ENCODE results near the gene ADAM23.

Gene ADAM23

GRCh38 chr2:206642075-206643025 lies 199.0 kb downstream of the ADAM23 start, which contains the start of gene FAM237A:
Gene FAM237A (plus strand): TSS chr2:206642487. CDS start chr2:206644237, 1,750 bp downstream.
- DNase-seq (ENCODE audit: low spot score): no peak

- no peak for DNase-seq (ENCODE audit: low spot score)
These were observed 204.7 kb downstream of the ADAM23 start for GRCh38 chr2:206647985-206648384.

GRCh38 chr2:206657087-206657486 lies 213.8 kb downstream of the ADAM23 start:
- no peak for DNase-seq (ENCODE audit: low spot score)

GRCh38 chr2:206665251-206665650 lies 221.9 kb downstream of the ADAM23 start:
- DNase-seq (ENCODE audit: low spot score): no peak
